ENCODE results near the gene LAMA2. TPM values are rescaled to one million over a fixed set of nuclear protein-coding genes. Genes with fewer than 3 reads are reported as not detected.

Gene LAMA2
- total and polyA plus RNA-seq, 7 donors = 8.8 to 59.0 (median 27.3) TPM

- 80 to 90% (median 85%) methylated on average over 2 of the region's 2 CpGs for WGBS, 3 donors
- no peak overlapping the region for H3K4me3 ChIP-seq
- no peak overlapping the region for H3K27ac ChIP-seq
- DNase-seq (no peak), ATAC-seq (no peak)
- no peak for TF ChIP-seq CTCF (IDR thresholded peaks at IDR 0.05)
- H3K4me1 ChIP-seq = no peaks in the 10 kb centered on the region
- peaks cover 0 to 3% of the 10 kb centered on the region in 2 donors for H3K36me3 ChIP-seq (ENCODE audit: insufficient read depth in 1 of 2, low read depth in 1 of 2)
- H3K27me3 ChIP-seq (ENCODE audit: insufficient read depth in 3 of 3, low read length in 2 of 3) = no peaks in the 10 kb centered on the region
- no peaks in the 10 kb centered on the region for H3K9me3 ChIP-seq
- intact Hi-C loops (cut with DNase I) = no loop called here
Observed at GRCh38 chr6:129331450-129332138, 448.7 kb downstream of the LAMA2 start.

GRCh38 chr6:129335792-129336191 is 452.9 kb downstream of the LAMA2 start:
- TF ChIP-seq CTCF (IDR thresholded peaks at IDR 0.05) = no peak

DNA sequence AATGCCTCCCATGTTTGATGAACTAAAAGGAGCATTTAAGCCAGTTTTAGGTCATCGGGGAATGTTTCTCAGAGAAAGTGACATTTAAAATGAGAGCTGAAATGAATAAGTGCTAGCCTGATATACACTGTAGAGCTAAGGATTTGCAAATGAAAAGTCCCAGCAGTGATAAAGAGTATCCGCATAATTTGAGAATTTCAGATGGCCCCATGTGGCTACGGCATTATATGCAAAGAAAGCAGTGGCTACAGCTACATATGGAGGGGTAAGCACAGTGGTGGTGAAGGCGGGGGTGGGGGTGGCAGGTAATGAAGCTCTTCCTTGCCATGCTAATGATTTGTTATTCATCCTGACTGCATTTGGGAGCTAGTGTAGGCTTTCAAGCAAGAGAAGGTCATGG is 455.7 kb downstream of the LAMA2 start:
- intact Hi-C loops (cut with DNase I) = no loop called here
- DNase-seq = no peak
- no peak overlapping the region for H3K27ac ChIP-seq
- WGBS, 3 donors = 95 to 98% (median 97%) methylated on average over 4 of the region's 4 CpGs
- ATAC-seq = no peak
- TF ChIP-seq CTCF (IDR thresholded peaks at IDR 0.05) = no peak
- H3K9me3 ChIP-seq = no peaks in the 10 kb centered on the region
- no peaks in the 10 kb centered on the region for H3K27me3 ChIP-seq (ENCODE audit: insufficient read depth in 3 of 3, low read length in 2 of 3)
- peaks cover 0 to 7% of the 10 kb centered on the region in 2 donors for H3K36me3 ChIP-seq (ENCODE audit: insufficient read depth in 1 of 2, low read depth in 1 of 2)
- no peaks in the 10 kb centered on the region for H3K4me1 ChIP-seq
- H3K4me3 ChIP-seq = no peak overlapping the region

More at GRCh38 chr6:129335792-129336191, 452.9 kb downstream of the LAMA2 start:
- Histone ChIP-seq H3K4me3 (no peak overlapping the region), H3K27ac (no peak overlapping the region), H3K27me3 (ENCODE audit: insufficient read depth in 3 of 3, low read length in 2 of 3) (no peaks in the 10 kb centered on the region), H3K4me1 (no peaks in the 10 kb centered on the region), H3K9me3 (no peaks in the 10 kb centered on the region), H3K36me3 (ENCODE audit: insufficient read depth in 1 of 2, low read depth in 1 of 2) (no peaks in the 10 kb centered on the region)
- no peak for ATAC-seq
- no peak for DNase-seq
- 76 to 83% (median 81%) methylated on average over 4 of the region's 4 CpGs for WGBS, 3 donors
- intact Hi-C loops (cut with DNase I) = no loop called here

DNA sequence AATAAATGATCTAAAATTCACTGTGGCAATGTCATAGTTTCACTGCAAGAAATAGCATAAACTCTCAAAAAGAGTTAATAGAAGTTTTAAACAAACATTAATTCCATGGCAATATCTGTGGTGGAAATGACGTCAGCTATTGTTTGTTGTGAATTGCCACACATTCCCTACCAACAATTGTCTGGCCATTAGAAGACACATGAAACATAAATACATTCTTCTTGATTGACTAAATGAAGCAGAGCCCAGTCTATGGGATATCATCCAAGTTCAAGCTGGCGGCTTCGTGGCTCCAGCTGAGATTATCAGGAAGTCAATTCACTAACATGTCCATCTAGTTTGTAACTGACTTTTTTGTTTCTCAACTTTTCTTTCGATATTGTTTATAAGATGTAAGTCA is 458.0 kb downstream of the LAMA2 start:
- Histone ChIP-seq H3K4me3 (no peak overlapping the region), H3K27ac (no peak overlapping the region), H3K27me3 (ENCODE audit: insufficient read depth in 3 of 3, low read length in 2 of 3) (no peaks in the 10 kb centered on the region), H3K4me1 (no peaks in the 10 kb centered on the region), H3K36me3 (ENCODE audit: insufficient read depth in 1 of 2, low read depth in 1 of 2) (peaks cover 0 to 9% of the 10 kb centered on the region in 2 donors), H3K9me3 (no peaks in the 10 kb centered on the region)
- DNase-seq = peak in 1 of 2 donors; percentile 17
- intact Hi-C loops (cut with DNase I) = no loop called here
- no peak for ATAC-seq
- 52 to 73% (median 61%) methylated on average over 4 of the region's 4 CpGs for WGBS, 3 donors
- no peak for TF ChIP-seq CTCF (IDR thresholded peaks at IDR 0.05)

DNA sequence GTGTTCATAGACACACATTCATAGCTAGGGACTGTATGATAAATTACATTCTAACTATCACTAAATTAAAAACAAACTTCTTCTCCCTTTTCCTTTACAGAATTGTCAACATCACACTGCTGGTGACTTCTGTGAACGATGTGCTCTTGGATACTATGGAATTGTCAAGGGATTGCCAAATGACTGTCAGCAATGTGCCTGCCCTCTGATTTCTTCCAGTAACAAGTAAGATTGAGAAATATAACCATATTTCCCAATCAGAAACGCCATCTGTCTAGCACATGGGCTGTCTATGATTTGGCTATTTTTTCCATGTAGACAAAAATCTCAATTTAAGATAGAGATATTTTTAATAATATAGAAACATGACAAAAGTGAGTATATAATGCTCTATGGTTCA is 459.3 kb downstream of the LAMA2 start:
- H3K36me3 ChIP-seq (ENCODE audit: insufficient read depth in 1 of 2, low read depth in 1 of 2) = peaks cover 0 to 9% of the 10 kb centered on the region in 2 donors
- ATAC-seq (peak in 3 of 4 donors; percentile 43 to 64 (median 56)), DNase-seq (no peak)
- intact Hi-C loops (cut with DNase I) = no loop called here
- H3K4me1 ChIP-seq = no peaks in the 10 kb centered on the region
- H3K4me3 ChIP-seq = no peak overlapping the region
- no peak overlapping the region for H3K27ac ChIP-seq
- TF ChIP-seq CTCF (IDR thresholded peaks at IDR 0.05) = no peak
- no peaks in the 10 kb centered on the region for H3K27me3 ChIP-seq (ENCODE audit: insufficient read depth in 3 of 3, low read length in 2 of 3)
- no peaks in the 10 kb centered on the region for H3K9me3 ChIP-seq
- 67 to 80% (median 74%) methylated on average over 2 of the region's 2 CpGs for WGBS, 3 donors
